ENCODE data around the gene MLPH.

MLPH gene

GRCh38 chr2:237500681-237501424, 13.8 kb downstream of the MLPH start:
- DNase-seq, result no peak

- no peak for DNase-seq
These were observed 15.0 kb downstream of the MLPH start for GRCh38 chr2:237501892-237502513.

GRCh38 chr2:237503201-237503600, 16.1 kb downstream of the MLPH start:
- no peak for DNase-seq

- no peak for DNase-seq
These were observed 18.3 kb downstream of the MLPH start for GRCh38 chr2:237505188-237505939.

- no peak for DNase-seq
These were observed 20.5 kb downstream of the MLPH start for GRCh38 chr2:237507512-237507911.

- DNase-seq, result no peak
These were observed 21.3 kb downstream of the MLPH start for GRCh38 chr2:237508361-237508760.

GRCh38 chr2:237509151-237509550, 22.1 kb downstream of the MLPH start:
- no peak for DNase-seq

- no peak for DNase-seq
These were observed 22.9 kb downstream of the MLPH start for GRCh38 chr2:237509905-237510304.

- no peak for DNase-seq
These were observed 23.6 kb downstream of the MLPH start for GRCh38 chr2:237510502-237511217.

- DNase-seq, result no peak
These were observed 24.4 kb downstream of the MLPH start for GRCh38 chr2:237511433-237511832.

GRCh38 chr2:237511885-237512405, 24.9 kb downstream of the MLPH start:
- DNase-seq, result no peak

- DNase-seq, result peak; percentile 76
These were observed 25.9 kb downstream of the MLPH start for GRCh38 chr2:237512774-237513466.

- no peak for DNase-seq
These were observed 26.6 kb downstream of the MLPH start for GRCh38 chr2:237513693-237514092.

GRCh38 chr2:237514474-237515130, 27.6 kb downstream of the MLPH start:
- DNase-seq, result no peak

GRCh38 chr2:237515166-237515565, 28.1 kb downstream of the MLPH start:
- no peak for DNase-seq

GRCh38 chr2:237515621-237516275, 28.7 kb downstream of the MLPH start:
- DNase-seq, result no peak

- DNase-seq, result no peak
These were observed 30.1 kb downstream of the MLPH start for GRCh38 chr2:237517163-237517562.

GRCh38 chr2:237517990-237518389, 30.9 kb downstream of the MLPH start:
- DNase-seq, result no peak

GRCh38 chr2:237519506-237520245, 32.6 kb downstream of the MLPH start:
- DNase-seq, result no peak

- DNase-seq, result no peak
These were observed 33.2 kb downstream of the MLPH start for GRCh38 chr2:237520290-237520689.

- DNase-seq, result no peak
These were observed 37.6 kb downstream of the MLPH start for GRCh38 chr2:237524631-237525030.

Measured in activated naive CD4-positive, alpha-beta T cell treated with anti-CD3 and anti-CD28 coated beads, Interleukin-2, amount 50 U/mL, for 16 hours (primary cell).